MM.1S (cell line): Measurements from ENCODE around the gene FOXK2.
"Not testable (repeated sequence)": the region's sequence is repeated elsewhere in the genome, so short reads cannot be mapped to it uniquely, and the experiment has no call there.

Experiments
- DNase-seq: peaks from one replicate; pipeline ENCODE4 v3.0.0-alpha.2; 2015
- H2AFZ ChIP-seq: fragments of 300-600 bp; sonication (generic); 2 replicates; pipeline ENCODE4 v1.6.0; 2016; ENCODE audit warnings: antibody characterized with exemption, low read length
- H3F3A ChIP-seq: fragments of 300-600 bp; sonication (generic); 2 replicates; pipeline ENCODE4 v1.6.1; 2016; ENCODE audit warnings: mild to moderate bottlenecking, antibody characterized with exemption, low read length, moderate library complexity, mixed read lengths; ENCODE audit not compliant: insufficient read depth
- H3K27ac ChIP-seq: fragments of 300-600 bp; sonication (generic); 2 replicates; pipeline ENCODE4 v1.5.1; 2016; ENCODE audit warnings: mild to moderate bottlenecking, low read length
- H3K27me3 ChIP-seq: fragments of 300-600 bp; sonication (generic); replicated peaks from 2 replicates; pipeline ENCODE4 v1.6.0; 2016; ENCODE audit warnings: low read length; ENCODE audit not compliant: insufficient read depth
- H3K36me3 ChIP-seq: fragments of 300-600 bp; sonication (generic); replicated peaks from 2 replicates; pipeline ENCODE4 v1.6.1; 2016; ENCODE audit warnings: mild to moderate bottlenecking, low read length, mixed read lengths; ENCODE audit not compliant: insufficient read depth
- H3K4me1 ChIP-seq: fragments of 300-600 bp; sonication (generic); 2 replicates; pipeline ENCODE4 v1.6.1; 2016; ENCODE audit warnings: low read length, mixed read lengths
- H3K4me2 ChIP-seq: fragments of 300-600 bp; sonication (generic); 2 replicates; pipeline ENCODE4 v1.6.0; 2016; ENCODE audit warnings: low read depth, low read length
- H3K4me3 ChIP-seq: fragments of 300-600 bp; sonication (generic); 2 replicates; pipeline ENCODE4 v1.5.1; 2016; ENCODE audit warnings: low read length, mixed read lengths
- H3K79me2 ChIP-seq: fragments of 300-600 bp; sonication (generic); 2 replicates; pipeline ENCODE4 v1.6.1; 2016; ENCODE audit warnings: mixed run types, low read length, mixed read lengths
- H3K9ac ChIP-seq: fragments of 300-600 bp; sonication (generic); 2 replicates; pipeline ENCODE4 v1.6.1; 2016; ENCODE audit warnings: low read length, mixed read lengths
- H3K9me2 ChIP-seq: fragments of 300-600 bp; sonication (generic); replicated peaks from 2 replicates; pipeline ENCODE4 v1.6.1; 2016; ENCODE audit warnings: mild to moderate bottlenecking, low read length, mixed read lengths; ENCODE audit not compliant: insufficient read depth
- H3K9me3 ChIP-seq: fragments of 300-600 bp; sonication (generic); replicated peaks from 2 replicates; pipeline ENCODE4 v1.6.1; 2016; ENCODE audit warnings: mild to moderate bottlenecking, low read length, mixed read lengths; ENCODE audit not compliant: insufficient read depth
- H4K20me1 ChIP-seq: fragments of 300-600 bp; sonication (generic); 2 replicates; pipeline ENCODE4 v1.6.1; 2016; ENCODE audit warnings: mild to moderate bottlenecking, low read length, moderate library complexity, mixed read lengths; ENCODE audit not compliant: insufficient read depth
- CTCF ChIP-seq: fragments of 300-600 bp; sonication (generic); IDR thresholded peaks from 2 replicates; pipeline ENCODE4 v1.5.1; 2016; ENCODE audit warnings: antibody characterized with exemption, low read length, mixed read lengths
- EZH2 ChIP-seq: fragments of 300-600 bp; sonication (generic); optimal IDR thresholded peaks from 2 replicates; pipeline ENCODE3; 2017; ENCODE audit warnings: low read depth, mild to moderate bottlenecking, antibody characterized with exemption, low read length, mixed read lengths
- EZH2phosphoT487 ChIP-seq: fragments of 300-600 bp; sonication (generic); IDR thresholded peaks from 2 replicates; pipeline ENCODE4 v1.6.1; 2018; ENCODE audit warnings: antibody characterized with exemption, low read length

FOXK2 gene

GRCh38 chr17:82582213-82582612 lies 62.7 kb downstream of the FOXK2 start:
- Histone ChIP-seq H3K9me2 (no peaks in the 10 kb centered on the region), H3K4me2 (no peak overlapping the region), H3F3A (no peaks in the 10 kb centered on the region), H3K4me3 (no peak overlapping the region), H3K79me2 (peaks cover 62% of the 10 kb centered on the region), H3K9me3 (no peaks in the 10 kb centered on the region), H3K27ac (no peak overlapping the region), H4K20me1 (0 out of 2 replicates have a peak, but pooled peaks cover 5% of the 10 kb centered on the region), H3K27me3 (no peaks in the 10 kb centered on the region), H2AFZ (no peak overlapping the region), H3K36me3 (peaks cover 14% of the 10 kb centered on the region; the same call in 1 of the 2 replicates), H3K9ac (no peak overlapping the region), H3K4me1 (no peaks in the 10 kb centered on the region)
- DNase-seq, result no peak
- TF ChIP-seq EZH2phosphoT487, result no peak
- no peak for TF ChIP-seq CTCF
- TF ChIP-seq EZH2, result no peak

- H3K27ac ChIP-seq, result no peak overlapping the region
- H3K9ac ChIP-seq, result no peak overlapping the region
- H3K9me3 ChIP-seq, result no peaks in the 10 kb centered on the region
- DNase-seq, result no peak
- no peak for TF ChIP-seq EZH2phosphoT487
- TF ChIP-seq CTCF, result no peak
- no peak for TF ChIP-seq EZH2
- no peaks in the 10 kb centered on the region for H3F3A ChIP-seq
- no peaks in the 10 kb centered on the region for H3K9me2 ChIP-seq
- H3K36me3 ChIP-seq, result peaks cover 14% of the 10 kb centered on the region; the same call in 1 of the 2 replicates
- no peak overlapping the region for H3K4me2 ChIP-seq
- no peak overlapping the region for H3K4me3 ChIP-seq
- no peaks in the 10 kb centered on the region for H3K4me1 ChIP-seq
- no peaks in the 10 kb centered on the region for H3K27me3 ChIP-seq
- 0 out of 2 replicates have a peak, but pooled peaks cover 5% of the 10 kb centered on the region for H4K20me1 ChIP-seq
- peaks cover 58% of the 10 kb centered on the region for H3K79me2 ChIP-seq
- H2AFZ ChIP-seq, result no peak overlapping the region
These were observed 63.2 kb downstream of the FOXK2 start for GRCh38 chr17:82582709-82583108.

GRCh38 chr17:82583720-82584234 lies 64.2 kb downstream of the FOXK2 start:
- H3K9me3 ChIP-seq, result no peaks in the 10 kb centered on the region
- no peaks in the 10 kb centered on the region for H3K9me2 ChIP-seq
- H3K4me3 ChIP-seq, result no peak overlapping the region
- no peak for DNase-seq
- no peak overlapping the region for H3K9ac ChIP-seq
- no peaks in the 10 kb centered on the region for H3K4me1 ChIP-seq
- peaks cover under 1% of the 10 kb centered on the region; the same call in 1 of the 2 replicates for H3F3A ChIP-seq
- H4K20me1 ChIP-seq, result 0 out of 2 replicates have a peak, but pooled peaks cover 2% of the 10 kb centered on the region
- no peak overlapping the region for H2AFZ ChIP-seq
- no peak overlapping the region for H3K4me2 ChIP-seq
- no peak for TF ChIP-seq EZH2phosphoT487
- no peak for TF ChIP-seq EZH2
- no peak for TF ChIP-seq CTCF
- H3K36me3 ChIP-seq, result peaks cover 14% of the 10 kb centered on the region; the same call in 1 of the 2 replicates
- H3K79me2 ChIP-seq, result peaks cover 47% of the 10 kb centered on the region
- no peak overlapping the region for H3K27ac ChIP-seq
- H3K27me3 ChIP-seq, result no peaks in the 10 kb centered on the region

GRCh38 chr17:82585935-82586575 lies 66.5 kb downstream of the FOXK2 start:
- H3K36me3 ChIP-seq, result peaks cover 14% of the 10 kb centered on the region; the same call in 1 of the 2 replicates
- not testable (repeated sequence) for H3F3A ChIP-seq, H3K27me3 ChIP-seq, H2AFZ ChIP-seq, H3K27ac ChIP-seq, DNase-seq, H3K4me1 ChIP-seq, H3K9me2 ChIP-seq, H3K4me3 ChIP-seq, H3K9ac ChIP-seq, H3K9me3 ChIP-seq, H3K4me2 ChIP-seq, H4K20me1 ChIP-seq
- peaks cover 38% of the 10 kb centered on the region for H3K79me2 ChIP-seq
